ENCODE data around the gene VLDLR. TPM values are rescaled to one million over a fixed set of nuclear protein-coding genes. Genes with fewer than 3 reads are reported as not detected.

The VLDLR gene
- total and polyA plus RNA-seq, 2 of the 13 experiments (the other 11 are each of a cell fraction or from before 2014, with no cell fraction given), result 3.4 to 10.5 TPM

- TF ChIP-seq, protein P1, sequence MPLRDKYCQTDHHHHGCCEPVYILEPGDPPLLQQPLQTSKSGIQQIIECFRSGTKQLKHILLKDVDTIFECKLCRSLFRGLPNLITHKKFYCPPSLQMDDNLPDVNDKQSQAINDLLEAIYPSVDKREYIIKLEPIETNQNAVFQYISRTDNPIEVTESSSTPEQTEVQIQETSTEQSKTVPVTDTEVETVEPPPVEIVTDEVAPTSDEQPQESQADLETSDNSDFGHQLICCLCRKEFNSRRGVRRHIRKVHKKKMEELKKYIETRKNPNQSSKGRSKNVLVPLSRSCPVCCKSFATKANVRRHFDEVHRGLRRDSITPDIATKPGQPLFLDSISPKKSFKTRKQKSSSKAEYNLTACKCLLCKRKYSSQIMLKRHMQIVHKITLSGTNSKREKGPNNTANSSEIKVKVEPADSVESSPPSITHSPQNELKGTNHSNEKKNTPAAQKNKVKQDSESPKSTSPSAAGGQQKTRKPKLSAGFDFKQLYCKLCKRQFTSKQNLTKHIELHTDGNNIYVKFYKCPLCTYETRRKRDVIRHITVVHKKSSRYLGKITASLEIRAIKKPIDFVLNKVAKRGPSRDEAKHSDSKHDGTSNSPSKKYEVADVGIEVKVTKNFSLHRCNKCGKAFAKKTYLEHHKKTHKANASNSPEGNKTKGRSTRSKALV (CRISPR knock-in tag; IDR thresholded peaks at IDR 0.05), result peak; percentile 16; the same call in 1 of the 2 replicates
- TF ChIP-seq, protein P2, sequence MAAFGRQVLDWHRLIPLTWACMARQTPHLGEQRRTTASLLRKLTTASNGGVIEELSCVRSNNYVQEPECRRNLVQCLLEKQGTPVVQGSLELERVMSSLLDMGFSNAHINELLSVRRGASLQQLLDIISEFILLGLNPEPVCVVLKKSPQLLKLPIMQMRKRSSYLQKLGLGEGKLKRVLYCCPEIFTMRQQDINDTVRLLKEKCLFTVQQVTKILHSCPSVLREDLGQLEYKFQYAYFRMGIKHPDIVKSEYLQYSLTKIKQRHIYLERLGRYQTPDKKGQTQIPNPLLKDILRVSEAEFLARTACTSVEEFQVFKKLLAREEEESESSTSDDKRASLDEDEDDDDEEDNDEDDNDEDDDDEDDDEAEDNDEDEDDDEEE (CRISPR knock-in tag; IDR thresholded peaks at IDR 0.05), result no peak
- TF ChIP-seq, protein P3, sequence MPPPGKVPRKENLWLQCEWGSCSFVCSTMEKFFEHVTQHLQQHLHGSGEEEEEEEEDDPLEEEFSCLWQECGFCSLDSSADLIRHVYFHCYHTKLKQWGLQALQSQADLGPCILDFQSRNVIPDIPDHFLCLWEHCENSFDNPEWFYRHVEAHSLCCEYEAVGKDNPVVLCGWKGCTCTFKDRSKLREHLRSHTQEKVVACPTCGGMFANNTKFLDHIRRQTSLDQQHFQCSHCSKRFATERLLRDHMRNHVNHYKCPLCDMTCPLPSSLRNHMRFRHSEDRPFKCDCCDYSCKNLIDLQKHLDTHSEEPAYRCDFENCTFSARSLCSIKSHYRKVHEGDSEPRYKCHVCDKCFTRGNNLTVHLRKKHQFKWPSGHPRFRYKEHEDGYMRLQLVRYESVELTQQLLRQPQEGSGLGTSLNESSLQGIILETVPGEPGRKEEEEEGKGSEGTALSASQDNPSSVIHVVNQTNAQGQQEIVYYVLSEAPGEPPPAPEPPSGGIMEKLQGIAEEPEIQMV (CRISPR knock-in tag; IDR thresholded peaks at IDR 0.05; ENCODE audit: low read depth), result no peak
- TF ChIP-seq ZNF776 (CRISPR knock-in tag; IDR thresholded peaks at IDR 0.05) (no peak), DPF2 (CRISPR knock-in tag; IDR thresholded peaks at IDR 0.05; ENCODE audit: borderline replicate concordance, low read depth) (no peak), ZNF616 (CRISPR knock-in tag; IDR thresholded peaks at IDR 0.05; ENCODE audit: low read depth) (peak; percentile 35; the same call in 1 of the 2 replicates), PHF21A (CRISPR knock-in tag; IDR thresholded peaks at IDR 0.05) (no peak), MTA1 (CRISPR knock-in tag; IDR thresholded peaks at IDR 0.05; ENCODE audit: borderline replicate concordance) (peak; percentile 5; the same call in 1 of the 2 replicates), CSRNP2 (CRISPR knock-in tag; conservative IDR thresholded peaks at IDR 0.05; ENCODE audit: low read depth) (no peak), ZFAT (CRISPR knock-in tag; conservative IDR thresholded peaks at IDR 0.05) (0 out of 2 replicates have a peak, but pooled peaks have one; percentile 12), ZNF275 (CRISPR knock-in tag; IDR thresholded peaks at IDR 0.05; ENCODE audit: borderline replicate concordance) (no peak), TFDP2 (CRISPR knock-in tag; IDR thresholded peaks at IDR 0.05) (no peak), KDM2A (CRISPR knock-in tag; IDR thresholded peaks at IDR 0.05; ENCODE audit: borderline replicate concordance, low read depth) (no peak; the same call in 1 of the 2 replicates), ZNF138 (CRISPR knock-in tag; IDR thresholded peaks at IDR 0.05; ENCODE audit: low read depth) (no peak), NFKBIZ (CRISPR knock-in tag; IDR thresholded peaks at IDR 0.05) (no peak), TBX3 (IDR thresholded peaks at IDR 0.05; ENCODE audit: borderline replicate concordance) (no peak), ZNF570 (CRISPR knock-in tag; IDR thresholded peaks at IDR 0.05; ENCODE audit: borderline replicate concordance) (no peak), FIP1L1 (IDR thresholded peaks at IDR 0.05; ENCODE audit: borderline replicate concordance, insufficient read depth, low read depth, low read length) (no peak), HNRNPLL (IDR thresholded peaks at IDR 0.05; ENCODE audit: low read depth, low read length, poor library complexity, severe bottlenecking) (peak; percentile 45)
Observed at GRCh38 chr9:2622461-2623287, 1.1 kb downstream of the VLDLR start (continued).
